Measurements from ENCODE around the gene JOSD2.

JOSD2 gene

DNA sequence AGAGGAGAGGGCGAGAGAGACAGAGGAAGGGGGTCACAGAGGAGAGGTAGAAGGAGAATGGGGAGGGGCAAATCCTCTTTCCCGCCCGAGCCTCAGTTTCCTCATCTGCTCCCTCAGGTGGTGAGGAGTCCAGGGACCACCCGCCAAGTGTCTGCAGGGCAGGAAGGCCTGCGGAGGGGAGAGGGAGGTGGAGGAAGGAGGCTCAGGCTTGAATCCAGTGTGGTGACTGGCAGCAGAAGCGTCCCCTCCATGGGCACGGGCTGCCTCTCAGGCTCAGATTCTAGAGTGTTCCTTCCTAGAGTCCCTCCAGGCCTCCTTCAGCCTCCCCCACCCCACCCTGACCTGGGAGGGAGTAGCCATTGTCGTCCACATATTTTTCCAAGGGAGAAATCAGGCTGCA, 17.8 kb downstream of the JOSD2 start:
- no peak for DNase-seq (ENCODE audit: low read depth)

- no peak for DNase-seq (ENCODE audit: low read depth)
Observed at GRCh38 chr19:50492303-50493052, 18.5 kb downstream of the JOSD2 start.

DNA sequence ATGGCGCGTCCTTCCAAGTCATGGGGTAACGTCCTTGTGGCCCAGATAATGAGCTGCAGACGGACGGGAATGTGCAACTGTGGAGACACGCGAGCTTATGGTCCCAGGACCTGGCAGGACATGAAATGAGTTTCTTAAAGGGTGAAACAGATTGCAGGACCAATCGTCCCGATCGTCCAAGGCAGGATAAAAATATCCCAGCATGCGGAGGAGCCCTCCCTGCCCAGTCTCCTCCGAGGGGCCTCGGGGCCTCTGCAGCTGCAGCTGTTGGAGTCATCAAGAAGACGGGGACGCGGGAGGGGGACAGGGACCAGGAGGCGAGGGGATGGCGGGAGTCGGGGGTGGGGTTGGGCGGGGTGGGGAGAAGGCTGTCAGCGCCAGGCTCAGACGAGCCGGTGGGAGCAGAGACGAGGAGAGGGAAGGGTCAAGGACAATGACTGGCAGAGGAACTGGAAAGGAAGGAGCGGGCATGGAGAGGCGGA, 20.0 kb downstream of the JOSD2 start:
- no peak for DNase-seq (ENCODE audit: low read depth)

- DNase-seq (ENCODE audit: low read depth): no peak
Observed at GRCh38 chr19:50490411-50490811, 20.6 kb downstream of the JOSD2 start.

DNA sequence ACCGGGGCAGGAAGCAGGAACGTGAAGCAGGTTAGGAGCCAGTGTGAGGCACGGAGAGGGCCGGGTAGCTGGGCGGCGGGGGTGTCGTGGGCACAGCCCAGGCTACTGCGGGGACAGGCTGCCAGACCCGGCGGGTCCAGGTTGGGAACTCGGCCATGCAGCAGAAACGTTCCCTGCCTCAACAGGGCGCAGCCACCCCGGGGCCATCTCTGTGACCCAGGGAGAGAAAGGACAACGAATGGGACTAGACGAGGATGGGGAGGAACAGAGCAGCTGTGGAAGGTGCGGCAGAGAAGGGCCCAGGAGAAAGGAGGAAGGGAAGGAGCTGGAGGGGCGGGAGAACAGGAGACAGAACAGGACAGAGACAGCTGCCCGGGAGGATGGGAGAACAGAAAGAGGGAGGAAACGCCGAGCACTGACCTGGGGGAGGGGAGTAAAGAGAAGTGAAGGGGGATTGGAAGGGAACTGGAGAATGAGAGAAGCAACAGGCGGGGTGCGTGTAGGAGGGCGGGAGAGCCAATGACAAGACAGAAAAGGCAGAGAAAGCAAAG, 21.5 kb downstream of the JOSD2 start:
- DNase-seq (ENCODE audit: low read depth): no peak

DNA sequence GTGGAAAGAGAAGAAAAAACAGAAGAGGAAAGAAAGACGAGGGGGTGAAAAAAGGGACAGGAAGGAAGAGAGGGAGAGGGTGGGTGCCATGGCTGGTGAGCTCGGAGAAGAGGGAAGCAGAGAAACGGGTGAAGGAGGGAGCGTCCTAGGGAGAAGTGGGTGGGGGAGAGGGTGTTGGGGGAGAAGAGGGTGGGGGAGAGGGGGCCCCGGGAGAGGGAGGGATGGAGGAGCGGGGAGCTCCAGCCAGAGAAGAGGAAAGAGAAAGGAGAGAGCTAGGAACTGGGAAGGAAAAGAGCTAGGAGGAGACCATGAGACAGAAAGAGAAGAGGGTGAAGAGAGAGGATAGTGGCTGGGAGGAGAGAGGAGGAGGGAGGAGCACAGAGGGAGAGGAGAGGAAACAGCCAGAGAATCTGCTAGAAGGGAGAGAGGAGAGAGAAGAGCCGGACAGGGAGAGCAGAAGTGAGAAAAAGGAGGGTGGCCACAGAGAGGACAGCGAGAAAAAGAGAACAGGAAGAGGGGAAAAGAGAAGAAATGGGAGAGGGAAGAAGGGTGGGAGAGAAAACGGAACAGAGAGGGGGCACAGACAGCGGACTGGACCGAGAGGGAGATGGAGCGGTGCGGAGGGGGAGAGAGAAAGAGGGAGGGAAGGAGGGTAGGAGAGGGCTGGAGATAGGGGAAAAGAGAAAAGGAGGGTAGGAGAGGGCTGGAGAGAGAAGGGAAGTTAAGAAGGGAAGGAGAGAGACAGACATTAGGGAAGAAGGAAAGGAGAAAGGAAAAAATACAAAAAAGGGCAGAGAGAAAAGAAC, 22.4 kb downstream of the JOSD2 start:
- no peak for DNase-seq (ENCODE audit: low read depth)

GRCh38 chr19:50486823-50487515, 24.0 kb downstream of the JOSD2 start:
- DNase-seq (ENCODE audit: low read depth): no peak

GRCh38 chr19:50485284-50485955, 25.6 kb downstream of the JOSD2 start:
- DNase-seq (ENCODE audit: low read depth): no peak

- no peak for DNase-seq (ENCODE audit: low read depth)
Observed at GRCh38 chr19:50482916-50483315, 28.1 kb downstream of the JOSD2 start.

DNA sequence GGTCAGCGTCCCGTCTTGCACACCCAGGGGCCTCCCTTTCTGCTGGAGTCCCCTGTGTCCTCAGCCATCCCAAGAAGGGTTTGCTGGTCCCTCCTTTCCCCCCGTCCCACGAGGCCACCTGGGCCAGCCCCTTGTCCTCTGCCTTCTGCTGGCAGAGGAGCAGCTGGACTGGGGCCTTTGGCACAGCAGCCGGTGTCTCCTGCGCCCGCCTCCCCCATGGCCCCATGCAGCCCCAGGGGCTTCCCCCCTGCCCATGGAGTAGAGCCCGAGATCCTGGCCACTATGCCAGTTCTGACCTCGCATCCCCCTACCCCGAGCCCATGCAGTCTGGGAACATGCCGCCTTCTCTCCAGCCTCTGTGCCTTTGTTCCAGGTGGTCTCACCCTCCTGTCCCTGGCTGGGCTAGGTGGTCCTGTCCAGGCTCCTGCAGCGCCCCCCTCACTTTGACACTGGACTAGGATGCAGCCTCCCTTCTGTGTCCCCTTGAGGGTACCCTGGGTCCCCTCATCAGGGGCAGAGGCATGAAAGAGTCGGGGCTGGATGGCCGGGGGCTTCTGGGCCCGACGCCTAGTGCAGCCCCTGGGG, 28.6 kb downstream of the JOSD2 start:
- no peak for DNase-seq (ENCODE audit: low read depth)

GRCh38 chr19:50481351-50482149, 29.4 kb downstream of the JOSD2 start:
- no peak for DNase-seq (ENCODE audit: low read depth)

DNA sequence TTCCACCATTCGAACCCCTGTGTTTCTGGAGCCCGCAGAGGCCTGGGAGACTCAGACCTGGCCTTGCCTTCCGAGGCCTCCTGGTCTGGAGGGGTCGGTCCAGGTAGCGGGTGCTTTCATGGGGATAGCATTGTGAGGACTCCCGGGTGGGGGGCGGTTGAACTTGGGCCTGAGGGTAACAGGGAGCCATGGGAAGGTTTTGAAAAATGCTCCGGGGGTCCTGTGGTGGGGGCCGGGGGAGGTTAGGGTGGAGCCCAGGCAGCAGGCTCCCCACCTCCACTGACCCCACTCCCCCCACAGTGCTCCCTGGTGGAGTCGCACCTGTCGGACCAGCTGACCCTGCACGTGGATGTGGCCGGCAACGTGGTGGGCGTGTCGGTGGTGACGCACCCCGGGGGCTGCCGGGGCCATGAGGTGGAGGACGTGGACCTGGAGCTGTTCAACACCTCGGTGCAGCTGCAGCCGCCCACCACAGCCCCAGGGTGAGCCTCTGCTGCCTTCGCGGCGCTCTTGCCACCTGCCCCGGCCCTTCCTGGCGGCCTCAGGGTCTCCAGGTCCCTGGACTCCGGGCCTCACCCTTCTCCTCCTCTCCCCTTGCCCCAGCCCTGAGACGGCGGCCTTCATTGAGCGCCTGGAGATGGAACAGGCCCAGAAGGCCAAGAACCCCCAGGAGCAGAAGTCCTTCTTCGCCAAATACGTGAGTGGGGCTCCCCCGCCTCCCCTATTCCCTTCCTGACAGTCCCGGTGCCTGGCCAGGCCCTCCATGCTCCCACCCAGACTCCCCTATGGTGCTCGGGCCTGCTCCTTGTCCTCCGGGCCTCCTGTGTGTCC, 30.5 kb downstream of the JOSD2 start:
- DNase-seq (ENCODE audit: low read depth): no peak

DNA sequence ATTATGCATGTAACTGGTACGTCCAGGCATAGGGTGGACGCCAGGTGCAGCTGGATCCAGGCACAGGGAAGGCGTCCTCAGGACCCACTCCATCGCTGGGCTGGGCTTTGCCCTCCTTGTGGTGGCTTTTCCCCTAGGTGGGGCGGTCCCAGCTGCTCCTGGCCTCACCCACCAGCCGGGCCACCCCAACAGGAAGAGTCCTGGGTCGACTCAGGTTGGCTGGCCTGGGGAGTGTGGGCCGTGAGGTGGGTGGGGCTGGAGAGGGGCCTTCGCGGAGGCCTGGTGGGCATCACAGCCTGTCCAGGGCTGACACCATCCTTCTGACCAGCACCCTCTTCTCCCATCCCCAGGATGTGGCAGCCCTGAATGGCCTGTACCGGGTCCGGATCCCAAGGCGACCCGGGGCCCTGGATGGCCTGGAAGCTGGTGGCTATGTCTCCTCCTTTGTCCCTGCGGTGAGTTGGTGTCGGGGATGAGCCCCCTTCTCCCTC, 31.2 kb downstream of the JOSD2 start:
- DNase-seq (ENCODE audit: low read depth): no peak

- no peak for DNase-seq (ENCODE audit: low read depth)
Observed at GRCh38 chr19:50478901-50479715, 31.9 kb downstream of the JOSD2 start.

GRCh38 chr19:50477751-50478515, 33.1 kb downstream of the JOSD2 start:
- DNase-seq (ENCODE audit: low read depth): no peak

GRCh38 chr19:50476907-50477238, 34.1 kb downstream of the JOSD2 start:
- no peak for DNase-seq (ENCODE audit: low read depth)

GRCh38 chr19:50476224-50476906, 34.6 kb downstream of the JOSD2 start, which contains the start of the genes EMC10 and GARIN5A:
EMC10 (plus strand) TSS chr19:50476507; CDS start chr19:50476545, 38 bp downstream.
GARIN5A (minus strand) TSS chr19:50476848; CDS start chr19:50476388, 460 bp downstream.
- DNase-seq (ENCODE audit: low read depth): peak; percentile 88

All from GM04504 (cell line).